Measurements from ENCODE around the gene GDPD4.

Gene GDPD4

DNA sequence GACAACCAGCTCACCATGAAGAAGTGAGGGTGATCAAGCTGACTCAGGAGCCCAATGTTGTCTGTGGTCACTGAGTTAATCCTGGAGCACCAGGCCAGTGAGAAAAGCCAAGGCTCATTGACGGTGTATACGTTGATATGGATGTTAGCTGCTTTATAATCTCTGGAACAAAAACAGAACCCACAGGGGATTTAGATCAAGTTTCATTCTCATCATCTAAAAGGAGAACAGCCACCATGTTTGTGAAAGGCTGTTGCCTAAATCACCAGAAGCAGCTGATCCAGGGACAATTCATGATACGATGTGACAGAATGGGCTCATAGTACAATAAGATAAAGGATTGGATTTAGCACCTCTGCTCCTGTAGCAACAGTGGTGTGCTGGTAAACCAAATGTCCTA lies 68.5 kb downstream of the GDPD4 start:
- TF ChIP-seq CTCF (conservative IDR thresholded peaks at IDR 0.05; ENCODE audit: control insufficient read depth, insufficient read depth, low read depth, low read length), result no peak
- DNase-seq (ENCODE audit: low read depth), result no peak
- no peak overlapping the region for H3K4me3 ChIP-seq (ENCODE audit: control insufficient read depth, low read depth, low read length)

DNA sequence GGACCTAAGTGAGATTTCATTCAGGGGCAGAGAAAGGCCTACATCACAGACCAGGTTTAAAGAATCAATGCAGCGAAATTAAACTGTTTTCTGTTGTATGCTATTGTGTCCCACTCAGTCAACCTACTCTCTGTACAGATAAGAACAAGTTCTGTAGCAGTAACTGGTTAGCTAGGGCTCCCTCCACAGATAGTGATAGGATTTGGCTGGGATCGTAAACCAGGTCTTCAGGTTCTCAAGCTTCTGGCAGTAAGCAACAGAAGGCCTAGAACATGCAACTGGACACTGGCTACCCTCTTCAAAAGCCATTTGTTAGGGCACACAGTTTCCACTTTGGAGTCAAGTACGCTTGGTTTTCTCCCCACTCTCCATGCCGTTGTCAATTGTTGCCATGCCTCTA lies 69.2 kb downstream of the GDPD4 start:
- no peak for DNase-seq (ENCODE audit: low read depth)
- no peak overlapping the region for H3K4me3 ChIP-seq (ENCODE audit: control insufficient read depth, low read depth, low read length)
- TF ChIP-seq CTCF (conservative IDR thresholded peaks at IDR 0.05; ENCODE audit: control insufficient read depth, insufficient read depth, low read depth, low read length), result no peak

GRCh38 chr11:77231800-77232199 lies 69.7 kb downstream of the GDPD4 start:
- no peak for DNase-seq (ENCODE audit: low read depth)
- no peak overlapping the region for H3K4me3 ChIP-seq (ENCODE audit: control insufficient read depth, low read depth, low read length)
- no peak for TF ChIP-seq CTCF (conservative IDR thresholded peaks at IDR 0.05; ENCODE audit: control insufficient read depth, insufficient read depth, low read depth, low read length)

- DNase-seq (ENCODE audit: low read depth), result no peak
- no peak overlapping the region for H3K4me3 ChIP-seq (ENCODE audit: control insufficient read depth, low read depth, low read length)
- TF ChIP-seq CTCF (conservative IDR thresholded peaks at IDR 0.05; ENCODE audit: control insufficient read depth, insufficient read depth, low read depth, low read length), result no peak
These were observed 70.4 kb downstream of the GDPD4 start for GRCh38 chr11:77230878-77231605.

GRCh38 chr11:77223797-77224196 lies 77.7 kb downstream of the GDPD4 start:
- H3K4me3 ChIP-seq (ENCODE audit: control insufficient read depth, low read depth, low read length), result no peak overlapping the region
- no peak for TF ChIP-seq CTCF (conservative IDR thresholded peaks at IDR 0.05; ENCODE audit: control insufficient read depth, insufficient read depth, low read depth, low read length)
- DNase-seq (ENCODE audit: low read depth), result no peak

- no peak for TF ChIP-seq CTCF (conservative IDR thresholded peaks at IDR 0.05; ENCODE audit: control insufficient read depth, insufficient read depth, low read depth, low read length)
- H3K4me3 ChIP-seq (ENCODE audit: control insufficient read depth, low read depth, low read length), result no peak overlapping the region
- DNase-seq (ENCODE audit: low read depth), result no peak
These were observed 84.3 kb downstream of the GDPD4 start for GRCh38 chr11:77217156-77217555.

DNA sequence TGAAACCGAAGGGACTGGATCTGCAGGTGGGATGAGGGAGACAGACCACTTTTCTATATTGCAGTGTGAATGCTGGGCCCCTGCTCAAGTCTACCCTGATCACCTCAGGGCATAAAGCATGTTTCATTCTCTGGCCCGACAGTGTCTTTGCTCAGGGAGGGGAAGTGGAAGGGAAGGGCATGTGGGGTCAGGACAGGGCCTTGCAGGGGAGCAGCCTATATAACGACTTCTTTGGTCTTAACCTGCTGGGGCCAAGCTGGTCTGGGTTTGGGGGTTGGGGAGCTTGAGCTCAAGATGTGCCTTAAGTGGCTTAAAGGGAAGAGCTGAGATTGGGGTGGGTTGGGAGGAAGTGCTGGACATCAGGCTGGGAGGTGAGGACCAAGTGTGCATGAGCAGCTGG lies 86.4 kb downstream of the GDPD4 start:
- DNase-seq (ENCODE audit: low read depth), result no peak
- no peak for TF ChIP-seq CTCF (conservative IDR thresholded peaks at IDR 0.05; ENCODE audit: control insufficient read depth, insufficient read depth, low read depth, low read length)
- no peak overlapping the region for H3K4me3 ChIP-seq (ENCODE audit: control insufficient read depth, low read depth, low read length)

All from fibroblast of mammary gland (primary cell).